Measurements from ENCODE around the gene MEIS1. TPM values are rescaled to one million over a fixed set of nuclear protein-coding genes. Genes with fewer than 3 reads are reported as not detected.

The MEIS1 gene
- polyA plus RNA-seq, 1 donor (not counting 4 experiments of a cell fraction or from before 2014, with no cell fraction given): 3.1 TPM

GRCh38 chr2:66443979-66444861 is 9.3 kb downstream of the MEIS1 start:
- no peak overlapping the region for H3K9ac ChIP-seq (ENCODE audit: control insufficient read depth, extremely low read depth, insufficient read depth, low read length)
- H3K27me3 ChIP-seq (ENCODE audit: control insufficient read depth, extremely low read depth, insufficient read depth, low read length): no peaks in the 10 kb centered on the region
- no peak overlapping the region for H3K4me3 ChIP-seq (ENCODE audit: control insufficient read depth in 2 of 3, extremely low read depth in 1 of 3, insufficient read depth in 2 of 3, low read depth in 1 of 3, low read length in 3 of 3)
- no peaks in the 10 kb centered on the region for H3K9me1 ChIP-seq (ENCODE audit: control insufficient read depth, extremely low read depth, insufficient read depth, low read length)
- no peaks in the 10 kb centered on the region for H3K9me3 ChIP-seq (ENCODE audit: control insufficient read depth, low read depth, low read length)
- H3K4me2 ChIP-seq (ENCODE audit: control insufficient read depth, extremely low read depth, insufficient read depth, low read depth, low read length): no peak overlapping the region
- H2AFZ ChIP-seq (ENCODE audit: control insufficient read depth, low read length): no peak overlapping the region
- dilution Hi-C loops (cut with MboI; ENCODE audit: extremely low pct_ligation_motif_present, low sequenced_read_pairs): no loop called here
- no peak for FAIRE-seq
- H3K4me1 ChIP-seq (ENCODE audit: control insufficient read depth, extremely low read depth, insufficient read depth, low read length): no peaks in the 10 kb centered on the region
- no peaks in the 10 kb centered on the region for H3K79me2 ChIP-seq (ENCODE audit: control insufficient read depth, insufficient read depth, low read length)
- DNase-seq (ENCODE audit: low read depth, low spot score): no peak
- no peaks in the 10 kb centered on the region for H4K20me1 ChIP-seq (ENCODE audit: control insufficient read depth, extremely low read depth, insufficient read depth, low read length)
- H3K27ac ChIP-seq (ENCODE audit: control insufficient read depth, insufficient read depth, low read length): no peak overlapping the region
- no peak for TF ChIP-seq EZH2 (IDR thresholded peaks at IDR 0.05; ENCODE audit: low read length)
- TF ChIP-seq CTCF (optimal IDR thresholded peaks at IDR 0.05 in 1 of 3, IDR thresholded peaks at IDR 0.05 in 1 of 3, conservative IDR thresholded peaks at IDR 0.05 in 1 of 3; ENCODE audit: extremely low read depth in 1 of 3, insufficient read depth in 2 of 3, low read length in 3 of 3): no peak
- H3K36me3 ChIP-seq (ENCODE audit: control insufficient read depth in 2 of 2, extremely low read depth in 1 of 2, insufficient read depth in 2 of 2, low read length in 2 of 2): peaks cover 0 to 4% of the 10 kb centered on the region in 2 experiments

- Histone ChIP-seq H4K20me1 (ENCODE audit: control insufficient read depth, extremely low read depth, insufficient read depth, low read length) (no peaks in the 10 kb centered on the region), H3K4me2 (ENCODE audit: control insufficient read depth, extremely low read depth, insufficient read depth, low read depth, low read length) (no peak overlapping the region), H3K36me3 (ENCODE audit: control insufficient read depth in 2 of 2, extremely low read depth in 1 of 2, insufficient read depth in 2 of 2, low read length in 2 of 2) (peaks cover 0 to 4% of the 10 kb centered on the region in 2 experiments), H2AFZ (ENCODE audit: control insufficient read depth, low read length) (no peak overlapping the region), H3K4me1 (ENCODE audit: control insufficient read depth, extremely low read depth, insufficient read depth, low read length) (no peaks in the 10 kb centered on the region), H3K9me1 (ENCODE audit: control insufficient read depth, extremely low read depth, insufficient read depth, low read length) (no peaks in the 10 kb centered on the region), H3K9me3 (ENCODE audit: control insufficient read depth, low read depth, low read length) (no peaks in the 10 kb centered on the region), H3K27me3 (ENCODE audit: control insufficient read depth, extremely low read depth, insufficient read depth, low read length) (no peaks in the 10 kb centered on the region), H3K79me2 (ENCODE audit: control insufficient read depth, insufficient read depth, low read length) (no peaks in the 10 kb centered on the region), H3K9ac (ENCODE audit: control insufficient read depth, extremely low read depth, insufficient read depth, low read length) (no peak overlapping the region), H3K4me3 (ENCODE audit: control insufficient read depth in 2 of 3, extremely low read depth in 1 of 3, insufficient read depth in 2 of 3, low read depth in 1 of 3, low read length in 3 of 3) (no peak overlapping the region), H3K27ac (ENCODE audit: control insufficient read depth, insufficient read depth, low read length) (no peak overlapping the region)
- FAIRE-seq (no peak), DNase-seq (ENCODE audit: low read depth, low spot score) (no peak)
- dilution Hi-C loops (cut with MboI; ENCODE audit: extremely low pct_ligation_motif_present, low sequenced_read_pairs): no loop called here
- TF ChIP-seq CTCF (optimal IDR thresholded peaks at IDR 0.05 in 1 of 3, IDR thresholded peaks at IDR 0.05 in 1 of 3, conservative IDR thresholded peaks at IDR 0.05 in 1 of 3; ENCODE audit: extremely low read depth in 1 of 3, insufficient read depth in 2 of 3, low read length in 3 of 3): no peak
- TF ChIP-seq EZH2 (IDR thresholded peaks at IDR 0.05; ENCODE audit: low read length): no peak
These were observed 10.4 kb downstream of the MEIS1 start for GRCh38 chr2:66445076-66445924.

Data from keratinocyte (primary cell).